ENCODE measurements around the gene CFAP52. TPM values are rescaled to one million over a fixed set of nuclear protein-coding genes. Genes with fewer than 3 reads are reported as not detected.

The CFAP52 gene
- total RNA-seq, 1 experiment from 2014 or later, result not detected

DNA sequence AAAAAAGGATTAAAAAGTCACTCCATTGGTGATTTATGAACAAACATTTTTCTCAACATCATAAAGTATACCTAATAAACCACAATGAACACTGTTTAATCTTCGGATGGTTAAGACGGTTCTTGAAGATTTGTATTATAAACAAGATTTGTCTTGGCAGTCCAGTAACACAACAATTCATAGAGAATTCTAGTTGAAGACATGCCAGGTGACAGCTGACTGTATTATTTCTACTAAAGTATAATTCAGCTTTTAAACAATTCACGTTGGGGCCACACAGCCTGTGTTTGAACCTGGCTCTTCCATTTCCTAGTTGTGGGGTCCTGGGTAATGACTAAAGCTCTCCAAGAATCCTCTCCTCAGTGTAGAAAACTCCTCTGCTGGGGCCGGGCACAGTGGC lies 22.8 kb upstream of the CFAP52 start:
- Histone ChIP-seq H3K4me3 (replicated peaks in 1 of 2; ENCODE audit: low read depth in 1 of 2, low read length in 2 of 2) (no peak overlapping the region), H3K4me2 (ENCODE audit: low read length) (no peak overlapping the region), H3K9me3 (ENCODE audit: control insufficient read depth in 1 of 2, insufficient read depth in 1 of 2, low read depth in 1 of 2, low read length in 2 of 2) (no peaks in the 10 kb centered on the region), H3K9me2 (ENCODE audit: insufficient read depth) (no peaks in the 10 kb centered on the region), H3K27me3 (ENCODE audit: insufficient read depth, low read length) (no peaks in the 10 kb centered on the region), H3K36me3 (ENCODE audit: control insufficient read depth in 1 of 2, insufficient read depth in 2 of 2, low read length in 2 of 2) (0 out of 4 replicates have a peak, but pooled peaks cover 0 to 3% of the 10 kb centered on the region in 2 experiments), H3K4me1 (ENCODE audit: control insufficient read depth in 1 of 2, insufficient read depth in 2 of 2, low read length in 2 of 2) (no peaks in the 10 kb centered on the region), H3K79me2 (ENCODE audit: insufficient read depth, low read length) (no peaks in the 10 kb centered on the region), H3K9ac (ENCODE audit: low read length) (no peak overlapping the region), H2AFZ (ENCODE audit: low read depth, low read length, poor library complexity, severe bottlenecking) (no peak overlapping the region), H3K27ac (ENCODE audit: low read depth, low read length) (no peak overlapping the region), H4K20me1 (ENCODE audit: insufficient read depth) (no peaks in the 10 kb centered on the region)
- ATAC-seq, result no peak
- ChIA-PET POLR2A (no interaction called here), RAD21 (ENCODE audit: low non-redundant PET in 1 of 2, low total read pairs in 2 of 2, uncharacterized antibody in 2 of 2, unreplicated experiment in 2 of 2) (no interaction called here), CTCF (interaction anchor here (1.1 kb wide), 1 partner anchor 22 kb away, joined by 4 read pairs; the partner anchor contains the start of gene STX8)
- intact Hi-C loops (cut with micrococcal nuclease), result no loop called here
- TF ChIP-seq ZBTB33 (IDR thresholded peaks at IDR 0.05; ENCODE audit: extremely low read depth, insufficient replicate concordance, low read length) (no peak), EZH2 (IDR thresholded peaks at IDR 0.05) (no peak), ATF3 (IDR thresholded peaks at IDR 0.05) (no peak), TCF7L2 (IDR thresholded peaks at IDR 0.05; ENCODE audit: borderline replicate concordance, extremely low read depth, insufficient read depth, insufficient read length) (no peak), POLR2A (IDR thresholded peaks at IDR 0.05; ENCODE audit: borderline replicate concordance, extremely low read depth, insufficient read depth, insufficient read length) (no peak), MAX (IDR thresholded peaks at IDR 0.05) (no peak), CTCF (IDR thresholded peaks at IDR 0.05 in 2 of 3, conservative IDR thresholded peaks at IDR 0.05 in 1 of 3; ENCODE audit: borderline replicate concordance in 1 of 3, insufficient read depth in 1 of 3, low read depth in 2 of 3, low read length in 2 of 3) (no peak), JUND (IDR thresholded peaks at IDR 0.05) (no peak), FOSL1 (IDR thresholded peaks at IDR 0.05; ENCODE audit: low read depth) (no peak), ELF1 (IDR thresholded peaks at IDR 0.05; ENCODE audit: borderline replicate concordance, low read depth) (no peak), RAD21 (IDR thresholded peaks at IDR 0.05; ENCODE audit: low read depth) (no peak), POLR2AphosphoS5 (IDR thresholded peaks at IDR 0.05; ENCODE audit: low read depth, low read length) (no peak), ZFX (IDR thresholded peaks at IDR 0.05) (no peak), SRF (IDR thresholded peaks at IDR 0.05; ENCODE audit: low read depth) (no peak), EGR1 (IDR thresholded peaks at IDR 0.05; ENCODE audit: low read depth) (no peak)
- TF ChIP-seq, protein P1, sequence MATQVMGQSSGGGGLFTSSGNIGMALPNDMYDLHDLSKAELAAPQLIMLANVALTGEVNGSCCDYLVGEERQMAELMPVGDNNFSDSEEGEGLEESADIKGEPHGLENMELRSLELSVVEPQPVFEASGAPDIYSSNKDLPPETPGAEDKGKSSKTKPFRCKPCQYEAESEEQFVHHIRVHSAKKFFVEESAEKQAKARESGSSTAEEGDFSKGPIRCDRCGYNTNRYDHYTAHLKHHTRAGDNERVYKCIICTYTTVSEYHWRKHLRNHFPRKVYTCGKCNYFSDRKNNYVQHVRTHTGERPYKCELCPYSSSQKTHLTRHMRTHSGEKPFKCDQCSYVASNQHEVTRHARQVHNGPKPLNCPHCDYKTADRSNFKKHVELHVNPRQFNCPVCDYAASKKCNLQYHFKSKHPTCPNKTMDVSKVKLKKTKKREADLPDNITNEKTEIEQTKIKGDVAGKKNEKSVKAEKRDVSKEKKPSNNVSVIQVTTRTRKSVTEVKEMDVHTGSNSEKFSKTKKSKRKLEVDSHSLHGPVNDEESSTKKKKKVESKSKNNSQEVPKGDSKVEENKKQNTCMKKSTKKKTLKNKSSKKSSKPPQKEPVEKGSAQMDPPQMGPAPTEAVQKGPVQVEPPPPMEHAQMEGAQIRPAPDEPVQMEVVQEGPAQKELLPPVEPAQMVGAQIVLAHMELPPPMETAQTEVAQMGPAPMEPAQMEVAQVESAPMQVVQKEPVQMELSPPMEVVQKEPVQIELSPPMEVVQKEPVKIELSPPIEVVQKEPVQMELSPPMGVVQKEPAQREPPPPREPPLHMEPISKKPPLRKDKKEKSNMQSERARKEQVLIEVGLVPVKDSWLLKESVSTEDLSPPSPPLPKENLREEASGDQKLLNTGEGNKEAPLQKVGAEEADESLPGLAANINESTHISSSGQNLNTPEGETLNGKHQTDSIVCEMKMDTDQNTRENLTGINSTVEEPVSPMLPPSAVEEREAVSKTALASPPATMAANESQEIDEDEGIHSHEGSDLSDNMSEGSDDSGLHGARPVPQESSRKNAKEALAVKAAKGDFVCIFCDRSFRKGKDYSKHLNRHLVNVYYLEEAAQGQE (IDR thresholded peaks at IDR 0.05; ENCODE audit: low read depth), result no peak
- DNase-seq (ENCODE audit: low read depth, low spot score), result no peak
- no TSS peak for BruUV-seq (replicated peaks)
